AG08396 (cell line): ENCODE results near the gene PEPD.
A peak's percentile ranks its signal among the peaks of the same experiment; 100 is the strongest.

ENCODE experiments used
- DNase-seq: peaks from one replicate; pipeline ENCODE4 v3.0.0; 2012; ENCODE audit warnings: low spot score, mixed read lengths

PEPD gene

GRCh38 chr19:33422369-33423180, 99.0 kb downstream of the PEPD start:
- no peak for DNase-seq

- DNase-seq, result no peak
Measured at GRCh38 chr19:33421368-33421767, 100.2 kb downstream of the PEPD start.

- no peak for DNase-seq
Measured at GRCh38 chr19:33420821-33421220, 100.8 kb downstream of the PEPD start.

GRCh38 chr19:33419788-33420130, 101.8 kb downstream of the PEPD start:
- DNase-seq, result no peak

- no peak for DNase-seq
Measured at GRCh38 chr19:33418871-33419787, 102.5 kb downstream of the PEPD start.

GRCh38 chr19:33418461-33418860, 103.1 kb downstream of the PEPD start:
- no peak for DNase-seq

GRCh38 chr19:33417751-33418150, 103.8 kb downstream of the PEPD start:
- no peak for DNase-seq

- peak; percentile 87 for DNase-seq
Measured at GRCh38 chr19:33416307-33417215, 105.0 kb downstream of the PEPD start.

GRCh38 chr19:33414667-33415605, 106.7 kb downstream of the PEPD start:
- no peak for DNase-seq

- DNase-seq, result no peak
Measured at GRCh38 chr19:33413868-33414666, 107.5 kb downstream of the PEPD start.

GRCh38 chr19:33413426-33413725, 108.2 kb downstream of the PEPD start:
- DNase-seq, result no peak

- no peak for DNase-seq
Measured at GRCh38 chr19:33412601-33413425, 108.8 kb downstream of the PEPD start.

- DNase-seq, result no peak
Measured at GRCh38 chr19:33411621-33412180, 109.9 kb downstream of the PEPD start.

- DNase-seq, result no peak
Measured at GRCh38 chr19:33410915-33411401, 110.6 kb downstream of the PEPD start.

GRCh38 chr19:33409906-33410685, 111.5 kb downstream of the PEPD start:
- DNase-seq, result no peak

GRCh38 chr19:33408538-33409434, 112.8 kb downstream of the PEPD start:
- no peak for DNase-seq

GRCh38 chr19:33408116-33408515, 113.5 kb downstream of the PEPD start:
- no peak for DNase-seq
